Heart right ventricle (tissue), 16 donors: Measurements from ENCODE around the gene PCNX3. TPM values are rescaled to one million over a fixed set of nuclear protein-coding genes. Genes with fewer than 3 reads are reported as not detected.

Source experiments
- ATAC-seq, 8 donors: fragments of 200-7000 bp; cut with Tn5 transposase; one replicate each; pipeline ENCODE4 v1.9.1; 2020; ENCODE audit warnings: mild to moderate bottlenecking in 8 of 8, moderate library complexity in 8 of 8, moderate number of reproducible peaks in 1 of 8
- DNase-seq, 2 donors: peaks; one replicate each; pipeline ENCODE4 v3.0.0-alpha.2; 2020
- H3K27ac ChIP-seq, 10 donors: fragments of 200-600 bp; sonication (generic) in 2 of 10; one replicate each; pipeline versions ENCODE4 v1.5.0 to v1.8.0; 2020 to 2022; ENCODE audit warnings: mild to moderate bottlenecking in 3 of 10
- H3K27me3 ChIP-seq, 7 donors: fragments of 200-600 bp; one replicate each; pipeline ENCODE4 v1.8.0; 2021 to 2022; ENCODE audit warnings: mild to moderate bottlenecking in 2 of 7
- H3K36me3 ChIP-seq, 9 donors: fragments of 200-600 bp; sonication (generic) in 1 of 9; one replicate each; pipeline versions ENCODE4 v1.5.0 to v1.8.0; 2020 to 2022; ENCODE audit warnings: mild to moderate bottlenecking in 2 of 9
- H3K4me1 ChIP-seq, 9 donors: fragments of 200-600 bp; sonication (generic) in 1 of 9; one replicate each; pipeline versions ENCODE4 v1.5.0 to v1.8.0; 2020 to 2022; ENCODE audit warnings: mild to moderate bottlenecking in 4 of 9
- H3K4me3 ChIP-seq, 10 donors: fragments of 200-600 bp; sonication (generic) in 2 of 10; one replicate each; pipeline versions ENCODE4 v1.5.0 to v1.8.0; 2020 to 2022; ENCODE audit warnings: mild to moderate bottlenecking in 7 of 10, moderate library complexity in 2 of 10
- H3K9me3 ChIP-seq, 11 donors: fragments of 200-600 bp in 10 of 11; sonication (generic) in 2 of 11; one replicate each; pipeline versions ENCODE4 v1.5.0 to v1.8.0; 2013 to 2022; ENCODE audit warnings: mild to moderate bottlenecking in 2 of 11, control low read depth in 1 of 11, moderate library complexity in 1 of 11
- CTCF ChIP-seq, 9 donors: fragments of 200-600 bp; sonication (generic) in 2 of 9; IDR thresholded peaks; one replicate each; pipeline versions ENCODE4 v1.5.0 to v1.8.0; 2021 to 2022; ENCODE audit warnings: antibody characterized with exemption in 9 of 9, mild to moderate bottlenecking in 5 of 9, moderate library complexity in 1 of 9
- WGBS, 2 donors: extraction: QIAGEN DNeasy Blood & Tissue Kit; methylation state at CpG; one replicate each; pipeline ENCODE4 v1.1.7; 2013; ENCODE audit warnings: inconsistent platforms in 1 of 2; 5-methylcytosine and 5-hydroxymethylcytosine counted together
- intact Hi-C, 10 donors: fragments of 100-400 bp; cut with DNase I; formaldehyde crosslinking; loops; one replicate each; pipeline versions ENCODE4 v1.11.1 to v1.14.2; 2022
- polyA plus RNA-seq, 2 donors: library from polyadenylated mRNA; stranded (reverse); fragments of 200-250 nt; gene quantifications; one replicate each; pipeline ENCODE4 v1.2.3, GENCODE V29; 2013
- total RNA-seq, 10 donors: library from RNA; stranded (reverse); fragmentation: NEBNext Ultra II Directional in 3 of 10; extraction: Animal tissue kit (Norgen Biotek cat#: 25700) in 3 of 10; gene quantifications; one replicate each; pipeline versions ENCODE4 v1.2.1 to v1.2.4, GENCODE V29; 2021 to 2023
- donor health status: Arrhythmogenic right ventricular cardiomyopathy.
- donor health status: ischemic (EF 13 %, LVEDD 7.1; RV severe dilation, severe dysfunction).
- donor health status: healthy with polysubstance abuse.
- donor health status: DM: no; HTN: yes; CAD: no.
- donor health status: DM: no; HTN: no; CAD: no.
- donor health status: ischemic (EF 25% LVEDD 6.9; RV normal size, moderate dysfunction).
- donor health status: ischemic (EF 25% LVEDD 5.7; RV mildly dilated, moderate dysfunction).
- donor health status: healthy.
- donor health status: DM: yes; HTN: yes; CAD: no.
- donor health status: Ischemic cardiomyopathy.
- donor health status: ischemic (EF 35%, LVEDD 5.7; RV mildly dilated, moderate dysfunction).
- donor health status: nonischemic (EF 11% LVEDD 7.7; RV severe dilation, severe dysfunction).
- donor health status: DM: yes; HTN: yes; CAD: no.
- donor health status: PGD.
- donor health status: ischemic (EF 29% LVEDD 5.4; RV normal size, mild dysfunction).
- donor health status: nonischemic (EF 23%, LVEDD 6.1; RV moderate dilation, normal function).

The PCNX3 gene
- total and polyA plus RNA-seq, 12 donors = 9.4 to 16.9 (median 11.7) TPM

- ATAC-seq (no peak), DNase-seq (peak in 1 of 2 donors; percentile 44)
- Histone ChIP-seq H3K4me3 (peak overlapping the region; percentile 75 to 98 (median 84)), H3K4me1 (peaks cover 31 to 63% (median 55%) of the 10 kb centered on the region in 9 donors), H3K9me3 (no peaks in the 10 kb centered on the region), H3K27ac (peak overlapping the region; percentile 89 to 100 (median 96)), H3K36me3 (peaks cover 0 to 30% (median 18%) of the 10 kb centered on the region in 9 donors), H3K27me3 (no peaks in the 10 kb centered on the region)
- no peak for TF ChIP-seq CTCF (IDR thresholded peaks at IDR 0.05)
- 15 to 24% methylated on average over 25 to 26 of the region's 26 CpGs for WGBS, 2 donors
- intact Hi-C loops = loop anchor here in 1 of 10 donors (5.0 kb wide), 1 partner anchor 81 kb away; no protein-coding TSS in a partner anchor
Measured at GRCh38 chr11:65576232-65576866, 39.2 kb upstream of the PCNX3 start.

- peak in 7 of 8 donors; percentile 5 to 57 (median 43) for ATAC-seq
- intact Hi-C loops = loop anchor here in 1 of 10 donors (5.0 kb wide), 1 partner anchor 80 kb away; no protein-coding TSS in a partner anchor
- H3K4me1 ChIP-seq = peaks cover 25 to 56% (median 47%) of the 10 kb centered on the region in 9 donors
Measured at GRCh38 chr11:65576867-65577755, 38.5 kb upstream of the PCNX3 start.

GRCh38 chr11:65577756-65578109, 37.8 kb upstream of the PCNX3 start:
- Histone ChIP-seq H3K36me3 (peaks cover 0 to 43% (median 18%) of the 10 kb centered on the region in 9 donors), H3K4me3 (peak overlapping the region in 9 of 10 donors; percentile 75 to 98 (median 88)), H3K4me1 (peaks cover 25 to 54% (median 46%) of the 10 kb centered on the region in 9 donors), H3K9me3 (no peaks in the 10 kb centered on the region), H3K27me3 (no peaks in the 10 kb centered on the region), H3K27ac (peak overlapping the region; percentile 89 to 100 (median 96))
- intact Hi-C loops = loop anchor here in 1 of 10 donors (5.0 kb wide), 1 partner anchor 80 kb away; no protein-coding TSS in a partner anchor
- WGBS, 2 donors = 38 to 49% methylated on average over 8 of the region's 8 CpGs
- no peak for TF ChIP-seq CTCF (IDR thresholded peaks at IDR 0.05)
- DNase-seq (no peak), ATAC-seq (peak in 2 of 8 donors; percentile 1 to 7)

More at GRCh38 chr11:65576867-65577755, 38.5 kb upstream of the PCNX3 start:
- no peaks in the 10 kb centered on the region for H3K9me3 ChIP-seq
- peak; percentile 61 to 79 for DNase-seq
- no peaks in the 10 kb centered on the region for H3K27me3 ChIP-seq
- H3K36me3 ChIP-seq = peaks cover 0 to 37% (median 18%) of the 10 kb centered on the region in 9 donors
- no peak for TF ChIP-seq CTCF (IDR thresholded peaks at IDR 0.05)
- peak overlapping the region; percentile 89 to 100 (median 96) for H3K27ac ChIP-seq
- 31 to 45% methylated on average over 18 of the region's 18 CpGs for WGBS, 2 donors
- H3K4me3 ChIP-seq = peak overlapping the region; percentile 75 to 98 (median 84)

GRCh38 chr11:65578134-65578533, 37.4 kb upstream of the PCNX3 start:
- Histone ChIP-seq H3K27me3 (no peaks in the 10 kb centered on the region), H3K4me3 (peak overlapping the region in 8 of 10 donors; percentile 75 to 98 (median 84)), H3K4me1 (peaks cover 24 to 51% (median 44%) of the 10 kb centered on the region in 9 donors), H3K36me3 (peaks cover 0 to 47% (median 18%) of the 10 kb centered on the region in 9 donors), H3K9me3 (no peaks in the 10 kb centered on the region), H3K27ac (peak overlapping the region in 9 of 10 donors; percentile 93 to 100 (median 96))
- ATAC-seq (no peak), DNase-seq (no peak)
- WGBS, 2 donors = 90 to 98% methylated on average over 7 of the region's 7 CpGs
- TF ChIP-seq CTCF (IDR thresholded peaks at IDR 0.05) = no peak
- intact Hi-C loops = loop anchor here in 1 of 10 donors (5.0 kb wide), 1 partner anchor 79 kb away; no protein-coding TSS in a partner anchor
